GM23338 (cell line): ENCODE data around the gene NLRP9. TPM values are rescaled to one million over a fixed set of nuclear protein-coding genes. Genes with fewer than 3 reads are reported as not detected.

Experiments used
- ATAC-seq: fragments of 200-7000 bp; cut with Tn5 transposase; 3 replicates; pipeline ENCODE4 v1.9.1; 2020
- DNase-seq: peaks from one replicate; pipeline ENCODE4 v3.0.0-alpha.2; 2015; ENCODE audit warnings: low spot score
- H2AFZ ChIP-seq: fragments of 200-600 bp; sonication (generic); 2 replicates; pipeline ENCODE4 v1.8.0; 2016; ENCODE audit warnings: antibody characterized with exemption, mild to moderate bottlenecking, moderate library complexity
- H3F3A ChIP-seq: fragments of 200-600 bp; sonication (generic); replicated peaks from 2 replicates; pipeline ENCODE4 v1.8.0; 2017; ENCODE audit warnings: antibody characterized with exemption, mixed run types, low read depth
- H3K27ac ChIP-seq: fragments of 200-600 bp; sonication (generic); 2 replicates; pipeline ENCODE4 v1.6.1; 2016; ENCODE audit warnings: low read depth
- H3K27me3 ChIP-seq: fragments of 200-600 bp; sonication (generic); 2 replicates; pipeline ENCODE4 v1.8.0; 2016; ENCODE audit warnings: mild to moderate bottlenecking, mixed run types, moderate library complexity; ENCODE audit not compliant: insufficient read depth
- H3K36me3 ChIP-seq: fragments of 200-600 bp; sonication (generic); 2 replicates; pipeline ENCODE4 v1.8.0; 2016; ENCODE audit warnings: mild to moderate bottlenecking; ENCODE audit not compliant: insufficient read depth
- H3K4me1 ChIP-seq: fragments of 200-600 bp; sonication (generic); 2 replicates; pipeline ENCODE4 v1.8.0; 2016; ENCODE audit warnings: mild to moderate bottlenecking, moderate library complexity; ENCODE audit not compliant: insufficient read depth
- H3K4me2 ChIP-seq: fragments of 200-600 bp; sonication (generic); 2 replicates; pipeline ENCODE4 v1.7.1; 2017; ENCODE audit warnings: mixed run types
- H3K4me3 ChIP-seq: fragments of 200-600 bp; sonication (generic); 2 replicates; pipeline ENCODE4 v1.6.1; 2016; ENCODE audit warnings: mixed run types
- H3K79me2 ChIP-seq: fragments of 200-600 bp; sonication (generic); replicated peaks from 2 replicates; pipeline ENCODE4 v1.8.0; 2017; ENCODE audit warnings: mild to moderate bottlenecking; ENCODE audit not compliant: insufficient read depth
- H3K9me2 ChIP-seq: fragments of 200-600 bp; sonication (generic); 2 replicates; pipeline ENCODE4 v1.8.0; 2017; ENCODE audit not compliant: insufficient read depth
- H4K20me1 ChIP-seq: fragments of 200-600 bp; sonication (generic); replicated peaks from 2 replicates; pipeline ENCODE4 v1.8.0; 2017; ENCODE audit warnings: mild to moderate bottlenecking; ENCODE audit not compliant: insufficient read depth
- H3K27ac Mint-ChIP-seq: 2 replicates; pipeline ENCODE4 v1.8.0; 2020; ENCODE audit warnings: inconsistent platforms, mild to moderate bottlenecking, moderate library complexity, mixed read lengths
- H3K27me3 Mint-ChIP-seq: 3 replicates; pipeline ENCODE4 v1.8.0; 2022; ENCODE audit warnings: low read depth, mild to moderate bottlenecking, moderate library complexity, mixed read lengths, inconsistent platforms; ENCODE audit not compliant: insufficient read depth, poor library complexity
- H3K36me3 Mint-ChIP-seq: 3 replicates; pipeline ENCODE4 v1.8.0; 2021; ENCODE audit warnings: low read depth, mild to moderate bottlenecking, inconsistent platforms, moderate library complexity, mixed read lengths
- H3K4me1 Mint-ChIP-seq: 3 replicates; pipeline ENCODE4 v1.8.0; 2020; ENCODE audit warnings: mild to moderate bottlenecking, inconsistent platforms, mixed read lengths
- H3K4me3 Mint-ChIP-seq: 3 replicates; pipeline ENCODE4 v1.8.0; 2021; ENCODE audit warnings: moderate library complexity, mild to moderate bottlenecking, inconsistent platforms, mixed read lengths
- H3K9me3 Mint-ChIP-seq: 3 replicates; pipeline ENCODE4 v1.8.0; 2020; ENCODE audit warnings: moderate library complexity, mild to moderate bottlenecking, inconsistent platforms, mixed read lengths
- CTCF ChIP-seq, 2 experiments: fragments of 200-600 bp in 1 of 2; sonication (generic) in 1 of 2; conservative IDR thresholded peaks; 2 replicates each; pipeline versions ENCODE4 v1.5.1 to v1.6.1; 2016 to 2017; ENCODE audit warnings: antibody characterized with exemption in 2 of 2, low read depth in 2 of 2, mild to moderate bottlenecking in 2 of 2, moderate library complexity in 1 of 2
- EZH2 ChIP-seq: fragments of 200-600 bp; sonication (generic); IDR thresholded peaks from one replicate; pipeline ENCODE4 v1.8.0; 2017; ENCODE audit warnings: antibody characterized with exemption, mild to moderate bottlenecking, low read depth; ENCODE audit not compliant: unreplicated experiment
- EZH2phosphoT487 ChIP-seq: fragments of 200-600 bp; sonication (generic); IDR thresholded peaks from one replicate; pipeline ENCODE4 v1.8.1; 2018; ENCODE audit warnings: antibody characterized with exemption; ENCODE audit not compliant: unreplicated experiment
- JUNB ChIP-seq: IDR thresholded peaks from one replicate; pipeline ENCODE4 v1.6.1; 2016; ENCODE audit warnings: antibody characterized with exemption; ENCODE audit not compliant: unreplicated experiment
- STAT1 ChIP-seq: IDR thresholded peaks from one replicate; pipeline ENCODE4 v1.6.1; 2016; ENCODE audit warnings: antibody characterized with exemption; ENCODE audit not compliant: unreplicated experiment
- ZNF331 ChIP-seq: fragments of 250-450 bp; sonication (Bioruptor Pico); IDR thresholded peaks from 2 replicates; pipeline ENCODE4 v1.5.0; 2020; ENCODE audit warnings: low read depth, mild to moderate bottlenecking, moderate library complexity
- ZNF462 ChIP-seq: fragments of 250-450 bp; sonication (Bioruptor Pico); IDR thresholded peaks from 2 replicates; pipeline ENCODE4 v1.5.0; 2020; ENCODE audit warnings: mild to moderate bottlenecking, moderate library complexity
- polyA plus RNA-seq: library from polyadenylated mRNA; unstranded; fragments of >200 nt; fragmentation: Nextera tagmentation; extraction: Ambion mirVana; gene quantifications from 2 replicates; pipeline ENCODE4 v1.2.1, GENCODE V29; 2016
- total RNA-seq: library from RNA; depleted of rRNA; stranded (reverse); fragments of >200 nt; shearing (Covaris generic); gene quantifications from 2 replicates; pipeline ENCODE4 v1.2.3, GENCODE V29; 2014

The NLRP9 gene
- total and polyA plus RNA-seq, 2 experiments from 2014 or later: not detected

- TF ChIP-seq ZNF462: no peak
- no peak for TF ChIP-seq STAT1
- TF ChIP-seq EZH2phosphoT487: no peak
- TF ChIP-seq EZH2: no peak
- TF ChIP-seq CTCF (conservative IDR thresholded peaks at IDR 0.05; ENCODE audit: low read depth in 2 of 2): no peak
- no peak for TF ChIP-seq JUNB
Measured at GRCh38 chr19:55663846-55664536, 74.2 kb downstream of the NLRP9 start (continued).

GRCh38 chr19:55661826-55662225, 76.4 kb downstream of the NLRP9 start:
- DNase-seq (no peak), ATAC-seq (no peak)
- no peaks in the 10 kb centered on the region for H3K9me2 ChIP-seq
- no peak overlapping the region for H3K27ac Mint-ChIP-seq
- peaks cover 24% of the 10 kb centered on the region for H3K4me1 Mint-ChIP-seq
- H2AFZ ChIP-seq: no peak overlapping the region
- no peak overlapping the region for H3K4me3 ChIP-seq
- no peaks in the 10 kb centered on the region for H3K27me3 ChIP-seq
- H4K20me1 ChIP-seq: peaks cover 58% of the 10 kb centered on the region
- H3K27me3 Mint-ChIP-seq: peaks cover 17% of the 10 kb centered on the region
- H3K36me3 Mint-ChIP-seq: peaks cover 82% of the 10 kb centered on the region
- H3K36me3 ChIP-seq: peaks cover 32% of the 10 kb centered on the region
- H3K4me1 ChIP-seq: peaks cover 17% of the 10 kb centered on the region
- H3K79me2 ChIP-seq: peaks cover 94% of the 10 kb centered on the region
- H3K4me3 Mint-ChIP-seq: no peak overlapping the region; the same call in 2 of the 3 replicates
- H3K9me3 Mint-ChIP-seq: peaks cover under 1% of the 10 kb centered on the region; the same call in 2 of the 3 replicates
- no peak overlapping the region for H3K27ac ChIP-seq
- no peak overlapping the region for H3K4me2 ChIP-seq
- H3F3A ChIP-seq: peaks cover 8% of the 10 kb centered on the region; the same call in 1 of the 2 replicates
- TF ChIP-seq STAT1 (no peak), JUNB (no peak), ZNF462 (no peak), ZNF331 (CRISPR knock-in tag) (no peak)
